HG03196 (cell line): ENCODE results near the gene GGACT.
"Not testable (repeated sequence)": the region's sequence is repeated elsewhere in the genome, so short reads cannot be mapped to it uniquely, and the experiment has no call there.

Experiments
- ATAC-seq: cut with Tn5 transposase; IDR thresholded peaks from one replicate; pipeline ENCODE4 v1.9.1; 2021; ENCODE audit not compliant: unreplicated experiment

The GGACT gene

GRCh38 chr13:100532090-100532766, 56.4 kb downstream of the GGACT start:
- no peak for ATAC-seq

GRCh38 chr13:100530671-100531213, 57.8 kb downstream of the GGACT start:
- no peak for ATAC-seq

- ATAC-seq: no peak
Measured at GRCh38 chr13:100529666-100530377, 58.8 kb downstream of the GGACT start.

GRCh38 chr13:100528820-100529219, 59.8 kb downstream of the GGACT start:
- ATAC-seq: no peak

GRCh38 chr13:100528353-100528752, 60.2 kb downstream of the GGACT start:
- ATAC-seq: no peak

- no peak for ATAC-seq
Measured at GRCh38 chr13:100527644-100528043, 60.9 kb downstream of the GGACT start.

- no peak for ATAC-seq
Measured at GRCh38 chr13:100526318-100527000, 62.1 kb downstream of the GGACT start.

- ATAC-seq: no peak
Measured at GRCh38 chr13:100525453-100526317, 62.9 kb downstream of the GGACT start.

- ATAC-seq: not testable (repeated sequence)
Measured at GRCh38 chr13:100524688-100525087, 63.9 kb downstream of the GGACT start.

- no peak for ATAC-seq
Measured at GRCh38 chr13:100523981-100524386, 64.6 kb downstream of the GGACT start.

- no peak for ATAC-seq
Measured at GRCh38 chr13:100523411-100523810, 65.2 kb downstream of the GGACT start.

GRCh38 chr13:100522618-100523309, 65.8 kb downstream of the GGACT start:
- ATAC-seq: no peak

- ATAC-seq: no peak
Measured at GRCh38 chr13:100521851-100522617, 66.6 kb downstream of the GGACT start.

- no peak for ATAC-seq
Measured at GRCh38 chr13:100520936-100521850, 67.4 kb downstream of the GGACT start.

- no peak for ATAC-seq
Measured at GRCh38 chr13:100519626-100520025, 69.0 kb downstream of the GGACT start.

- ATAC-seq: no peak
Measured at GRCh38 chr13:100518394-100519062, 70.1 kb downstream of the GGACT start.

- no peak for ATAC-seq
Measured at GRCh38 chr13:100517728-100518127, 70.9 kb downstream of the GGACT start.

- no peak for ATAC-seq
Measured at GRCh38 chr13:100517135-100517534, 71.5 kb downstream of the GGACT start.
